ENCODE measurements around the gene WDR75. TPM values are rescaled to one million over a fixed set of nuclear protein-coding genes. Genes with fewer than 3 reads are reported as not detected.
"Not testable (repeated sequence)": the region's sequence is repeated elsewhere in the genome, so short reads cannot be mapped to it uniquely, and the experiment has no call there.

WDR75 gene
- polyA plus RNA-seq, 1 donor (not counting 4 experiments of a cell fraction or from before 2014, with no cell fraction given) = 60.4 TPM

DNA sequence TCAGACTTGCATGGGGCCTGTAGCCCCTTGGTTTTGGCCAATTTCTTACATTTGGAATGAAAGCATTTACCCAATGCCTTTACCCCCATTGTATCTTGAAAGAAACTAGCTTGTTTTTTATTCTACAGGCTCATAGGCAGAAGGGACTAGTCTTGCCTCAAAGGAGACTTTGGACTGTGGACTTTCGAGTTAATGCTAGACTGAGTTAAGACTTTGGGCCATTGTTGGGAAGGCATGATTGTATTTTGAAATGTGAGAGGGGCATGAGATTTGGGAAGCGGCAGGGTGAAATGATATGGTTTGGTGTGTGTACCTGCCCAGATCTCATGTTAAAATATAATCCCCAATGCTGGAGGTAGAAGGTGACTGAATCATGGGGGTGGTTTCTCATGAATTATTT lies 13.4 kb upstream of the WDR75 start:
- Histone ChIP-seq H3K9ac (ENCODE audit: control insufficient read depth, extremely low read depth, insufficient read depth, low read length) (no peak overlapping the region), H3K9me3 (ENCODE audit: control insufficient read depth, low read depth, low read length) (no peaks in the 10 kb centered on the region), H3K4me2 (ENCODE audit: control insufficient read depth, extremely low read depth, insufficient read depth, low read depth, low read length) (no peak overlapping the region), H3K79me2 (ENCODE audit: control insufficient read depth, insufficient read depth, low read length) (no peaks in the 10 kb centered on the region), H3K4me3 (ENCODE audit: control insufficient read depth in 2 of 3, extremely low read depth in 1 of 3, insufficient read depth in 2 of 3, low read depth in 1 of 3, low read length in 3 of 3) (no peak overlapping the region), H3K36me3 (ENCODE audit: control insufficient read depth in 2 of 2, extremely low read depth in 1 of 2, insufficient read depth in 2 of 2, low read length in 2 of 2) (no peaks in the 10 kb centered on the region), H3K27me3 (ENCODE audit: control insufficient read depth, extremely low read depth, insufficient read depth, low read length) (no peaks in the 10 kb centered on the region), H2AFZ (ENCODE audit: control insufficient read depth, low read length) (no peak overlapping the region), H4K20me1 (ENCODE audit: control insufficient read depth, extremely low read depth, insufficient read depth, low read length) (no peaks in the 10 kb centered on the region), H3K9me1 (ENCODE audit: control insufficient read depth, extremely low read depth, insufficient read depth, low read length) (no peaks in the 10 kb centered on the region), H3K27ac (ENCODE audit: control insufficient read depth, insufficient read depth, low read length) (no peak overlapping the region), H3K4me1 (ENCODE audit: control insufficient read depth, extremely low read depth, insufficient read depth, low read length) (no peaks in the 10 kb centered on the region)
- TF ChIP-seq, protein P1, sequence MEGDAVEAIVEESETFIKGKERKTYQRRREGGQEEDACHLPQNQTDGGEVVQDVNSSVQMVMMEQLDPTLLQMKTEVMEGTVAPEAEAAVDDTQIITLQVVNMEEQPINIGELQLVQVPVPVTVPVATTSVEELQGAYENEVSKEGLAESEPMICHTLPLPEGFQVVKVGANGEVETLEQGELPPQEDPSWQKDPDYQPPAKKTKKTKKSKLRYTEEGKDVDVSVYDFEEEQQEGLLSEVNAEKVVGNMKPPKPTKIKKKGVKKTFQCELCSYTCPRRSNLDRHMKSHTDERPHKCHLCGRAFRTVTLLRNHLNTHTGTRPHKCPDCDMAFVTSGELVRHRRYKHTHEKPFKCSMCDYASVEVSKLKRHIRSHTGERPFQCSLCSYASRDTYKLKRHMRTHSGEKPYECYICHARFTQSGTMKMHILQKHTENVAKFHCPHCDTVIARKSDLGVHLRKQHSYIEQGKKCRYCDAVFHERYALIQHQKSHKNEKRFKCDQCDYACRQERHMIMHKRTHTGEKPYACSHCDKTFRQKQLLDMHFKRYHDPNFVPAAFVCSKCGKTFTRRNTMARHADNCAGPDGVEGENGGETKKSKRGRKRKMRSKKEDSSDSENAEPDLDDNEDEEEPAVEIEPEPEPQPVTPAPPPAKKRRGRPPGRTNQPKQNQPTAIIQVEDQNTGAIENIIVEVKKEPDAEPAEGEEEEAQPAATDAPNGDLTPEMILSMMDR (optimal IDR thresholded peaks at IDR 0.05 in 1 of 3, IDR thresholded peaks at IDR 0.05 in 1 of 3, conservative IDR thresholded peaks at IDR 0.05 in 1 of 3; ENCODE audit: extremely low read depth in 1 of 3, insufficient read depth in 2 of 3, low read length in 3 of 3) = no peak
- TF ChIP-seq EZH2 (IDR thresholded peaks at IDR 0.05; ENCODE audit: low read length) = no peak
- FAIRE-seq = no peak
- dilution Hi-C loops (cut with MboI; ENCODE audit: extremely low pct_ligation_motif_present, low sequenced_read_pairs) = no loop called here
- no peak for DNase-seq (ENCODE audit: low read depth, low spot score)

DNA sequence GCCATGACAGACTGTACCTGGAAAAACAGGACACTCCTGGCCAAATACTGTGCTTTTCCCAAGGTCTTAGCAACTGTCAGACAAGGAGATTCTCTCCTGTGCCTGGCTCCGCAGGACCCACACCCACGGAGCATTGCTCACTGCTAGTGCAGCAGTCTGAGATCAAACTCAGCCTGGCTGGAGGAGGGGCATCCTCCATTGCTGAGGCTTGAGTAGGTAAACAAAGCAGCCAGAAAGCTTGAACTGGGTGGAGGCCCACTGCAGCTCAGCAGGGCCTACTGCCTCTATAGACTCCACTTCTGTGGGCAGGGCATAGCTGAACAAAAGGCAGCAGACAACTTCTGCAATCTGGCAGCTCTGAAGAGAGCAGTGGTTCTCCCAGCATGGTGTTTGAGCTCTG lies 10.8 kb upstream of the WDR75 start:
- H3K4me1 ChIP-seq (ENCODE audit: control insufficient read depth, extremely low read depth, insufficient read depth, low read length); H3K9me1 ChIP-seq (ENCODE audit: control insufficient read depth, extremely low read depth, insufficient read depth, low read length); H3K9me3 ChIP-seq (ENCODE audit: control insufficient read depth, low read depth, low read length); H3K27ac ChIP-seq (ENCODE audit: control insufficient read depth, insufficient read depth, low read length); H2AFZ ChIP-seq (ENCODE audit: control insufficient read depth, low read length); H3K79me2 ChIP-seq (ENCODE audit: control insufficient read depth, insufficient read depth, low read length); H3K27me3 ChIP-seq (ENCODE audit: control insufficient read depth, extremely low read depth, insufficient read depth, low read length); H3K4me3 ChIP-seq (ENCODE audit: control insufficient read depth in 2 of 3, extremely low read depth in 1 of 3, insufficient read depth in 2 of 3, low read depth in 1 of 3, low read length in 3 of 3); H3K9ac ChIP-seq (ENCODE audit: control insufficient read depth, extremely low read depth, insufficient read depth, low read length); DNase-seq (ENCODE audit: low read depth, low spot score); H3K4me2 ChIP-seq (ENCODE audit: control insufficient read depth, extremely low read depth, insufficient read depth, low read depth, low read length); dilution Hi-C loops (cut with MboI; ENCODE audit: extremely low pct_ligation_motif_present, low sequenced_read_pairs); H4K20me1 ChIP-seq (ENCODE audit: control insufficient read depth, extremely low read depth, insufficient read depth, low read length); H3K36me3 ChIP-seq (ENCODE audit: control insufficient read depth in 2 of 2, extremely low read depth in 1 of 2, insufficient read depth in 2 of 2, low read length in 2 of 2); FAIRE-seq: not testable (repeated sequence)

DNA sequence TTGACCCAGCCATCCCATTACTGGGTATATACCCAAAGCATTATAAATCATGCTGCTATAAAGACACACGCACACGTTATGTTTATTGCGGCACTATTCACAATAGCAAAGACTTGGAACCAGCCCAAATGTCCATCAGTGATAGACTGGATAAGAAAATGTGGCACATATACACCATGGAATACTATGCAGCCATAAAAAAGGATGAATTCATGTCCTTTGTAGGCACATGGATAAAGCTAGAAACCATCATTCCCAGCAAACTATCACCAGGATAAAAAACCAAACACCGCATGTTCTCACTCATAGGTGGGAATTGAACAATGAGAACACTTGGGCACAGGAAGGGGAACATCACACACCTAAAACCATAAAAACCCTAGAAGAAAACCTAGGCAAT lies 5.5 kb upstream of the WDR75 start:
- H3K9me1 ChIP-seq (ENCODE audit: control insufficient read depth, extremely low read depth, insufficient read depth, low read length); dilution Hi-C loops (cut with MboI; ENCODE audit: extremely low pct_ligation_motif_present, low sequenced_read_pairs); H3K79me2 ChIP-seq (ENCODE audit: control insufficient read depth, insufficient read depth, low read length); H3K9me3 ChIP-seq (ENCODE audit: control insufficient read depth, low read depth, low read length); H2AFZ ChIP-seq (ENCODE audit: control insufficient read depth, low read length); FAIRE-seq; H3K27ac ChIP-seq (ENCODE audit: control insufficient read depth, insufficient read depth, low read length); H3K4me3 ChIP-seq (ENCODE audit: control insufficient read depth in 2 of 3, extremely low read depth in 1 of 3, insufficient read depth in 2 of 3, low read depth in 1 of 3, low read length in 3 of 3); H3K27me3 ChIP-seq (ENCODE audit: control insufficient read depth, extremely low read depth, insufficient read depth, low read length); H3K36me3 ChIP-seq (ENCODE audit: control insufficient read depth in 2 of 2, extremely low read depth in 1 of 2, insufficient read depth in 2 of 2, low read length in 2 of 2); H3K9ac ChIP-seq (ENCODE audit: control insufficient read depth, extremely low read depth, insufficient read depth, low read length); H3K4me2 ChIP-seq (ENCODE audit: control insufficient read depth, extremely low read depth, insufficient read depth, low read depth, low read length); H4K20me1 ChIP-seq (ENCODE audit: control insufficient read depth, extremely low read depth, insufficient read depth, low read length); H3K4me1 ChIP-seq (ENCODE audit: control insufficient read depth, extremely low read depth, insufficient read depth, low read length); DNase-seq (ENCODE audit: low read depth, low spot score): not testable (repeated sequence)
